HEK293 (cell line): ENCODE measurements around the gene C4orf50.
"Not testable (repeated sequence)": the region's sequence is repeated elsewhere in the genome, so short reads cannot be mapped to it uniquely, and the experiment has no call there.

Experiments
- CTCF ChIA-PET: fragments of 350-600 bp; formaldehyde crosslinking; extraction: SDS; loops from one replicate; lab custom pipeline; 2021; ENCODE audit warnings: antibody characterized with exemption; lab: Yijun Ruan, JAX
- POLR2A ChIA-PET: fragments of 300-600 bp; formaldehyde crosslinking; extraction: SDS; loops from one replicate; lab custom pipeline; 2020; ENCODE audit warnings: antibody characterized with exemption, inconsistent platforms; lab: Yijun Ruan, JAX
- H3K27ac ChIP-seq: fragments of 200-500 bp; sonication (Bioruptor generic); 2 replicates; pipeline ENCODE4 v1.5.1; 2014; ENCODE audit warnings: low read depth, low read length, control low read depth, inconsistent platforms; ENCODE audit errors: extremely low read depth
- H3K36me3 ChIP-seq, 2 experiments: fragments of 200-500 bp in 1 of 2; sonication (Bioruptor generic) in 1 of 2; 1 replicate in 1 of 2; 2 replicates in 1 of 2; pipeline ENCODE4 v1.5.1; 2014 to 2017; ENCODE audit warnings: inconsistent platforms in 2 of 2, low read length in 2 of 2; ENCODE audit not compliant: control insufficient read depth in 2 of 2, insufficient read depth in 1 of 2
- H3K4me1 ChIP-seq: fragments of 200-500 bp; sonication (Bioruptor generic); 2 replicates; pipeline ENCODE4 v1.5.1; 2014; ENCODE audit warnings: mild to moderate bottlenecking, low read length, inconsistent platforms; ENCODE audit not compliant: control insufficient read depth, insufficient read depth
- H3K4me3 ChIP-seq: 2 replicates; pipeline ENCODE4 v1.5.1; 2011; ENCODE audit warnings: low read depth, mild to moderate bottlenecking, control low read depth, low read length, moderate library complexity
- H3K9me3 ChIP-seq: fragments of 200-500 bp; sonication (Bioruptor generic); 2 replicates; pipeline ENCODE4 v1.5.1; 2014; ENCODE audit warnings: low read depth, low read length, inconsistent platforms; ENCODE audit not compliant: control insufficient read depth, insufficient read depth
- PRDM1 ChIP-seq: fragments of 450-650 bp; formaldehyde crosslinking; IDR thresholded peaks from 2 replicates; pipeline ENCODE4; 2016; ENCODE audit warnings: missing biosample characterization, missing genetic modification characterization
- PRDM2 ChIP-seq: fragments of 450-650 bp; formaldehyde crosslinking; IDR thresholded peaks from 2 replicates; pipeline ENCODE4 v1.5.1; 2016; ENCODE audit warnings: missing biosample characterization, missing genetic modification characterization, borderline replicate concordance
- REPIN1 ChIP-seq: fragments of 450-650 bp; formaldehyde crosslinking; IDR thresholded peaks from 2 replicates; pipeline ENCODE4 v1.5.1; 2017; ENCODE audit warnings: missing biosample characterization, missing genetic modification characterization, low read depth
- ZNF146 ChIP-seq: fragments of 450-650 bp; formaldehyde crosslinking; IDR thresholded peaks from 2 replicates; pipeline ENCODE4 v1.5.1; 2016; ENCODE audit warnings: missing biosample characterization, missing genetic modification characterization
- ZNF214 ChIP-seq: fragments of 450-650 bp; formaldehyde crosslinking; IDR thresholded peaks from 2 replicates; pipeline ENCODE4 v1.5.1; 2017; ENCODE audit warnings: missing biosample characterization, mild to moderate bottlenecking, missing genetic modification characterization, borderline replicate concordance
- ZNF324 ChIP-seq: fragments of 450-650 bp; formaldehyde crosslinking; IDR thresholded peaks from 2 replicates; pipeline ENCODE4 v1.5.1; 2016; ENCODE audit warnings: missing biosample characterization, missing genetic modification characterization
- ZNF423 ChIP-seq: fragments of 450-650 bp; formaldehyde crosslinking; IDR thresholded peaks from 2 replicates; pipeline ENCODE4 v1.5.1; 2016; ENCODE audit warnings: missing biosample characterization, missing genetic modification characterization
- ZNF433 ChIP-seq: fragments of 450-650 bp; formaldehyde crosslinking; IDR thresholded peaks from 2 replicates; pipeline ENCODE4 v1.5.1; 2016; ENCODE audit warnings: missing biosample characterization, missing genetic modification characterization, low read depth
- ZNF513 ChIP-seq: fragments of 450-650 bp; IDR thresholded peaks from 2 replicates; pipeline ENCODE4 v1.5.1; 2018; ENCODE audit warnings: missing biosample characterization, missing genetic modification characterization
- ZNF518A ChIP-seq: fragments of 450-650 bp; formaldehyde crosslinking; conservative IDR thresholded peaks from 2 replicates; pipeline ENCODE4 v1.5.1; 2016; ENCODE audit warnings: low read depth, missing biosample characterization, missing genetic modification characterization
- ZNF558 ChIP-seq: fragments of 450-650 bp; formaldehyde crosslinking; IDR thresholded peaks from 2 replicates; pipeline ENCODE4 v1.5.1; 2016; ENCODE audit warnings: missing biosample characterization, missing genetic modification characterization
- ZNF677 ChIP-seq: fragments of 450-650 bp; IDR thresholded peaks from 2 replicates; pipeline ENCODE4 v1.5.0; 2018; ENCODE audit warnings: missing biosample characterization, mild to moderate bottlenecking, missing genetic modification characterization, moderate library complexity
- ZSCAN30 ChIP-seq: fragments of 450-650 bp; IDR thresholded peaks from 2 replicates; pipeline ENCODE4 v1.5.1; 2018; ENCODE audit warnings: missing biosample characterization, mild to moderate bottlenecking, missing genetic modification characterization, moderate library complexity
- TF ChIP-seq, protein P1 (sequence below): fragments of 450-650 bp; formaldehyde crosslinking; IDR thresholded peaks from 2 replicates; pipeline ENCODE4 v1.5.0; 2017; ENCODE audit warnings: missing biosample characterization, missing genetic modification characterization, borderline replicate concordance

C4orf50 gene

GRCh38 chr4:5857199-5857598 is 161.0 kb downstream of the C4orf50 start (continued):
- TF ChIP-seq ZNF513 = peak; percentile 88
- TF ChIP-seq, protein P1, sequence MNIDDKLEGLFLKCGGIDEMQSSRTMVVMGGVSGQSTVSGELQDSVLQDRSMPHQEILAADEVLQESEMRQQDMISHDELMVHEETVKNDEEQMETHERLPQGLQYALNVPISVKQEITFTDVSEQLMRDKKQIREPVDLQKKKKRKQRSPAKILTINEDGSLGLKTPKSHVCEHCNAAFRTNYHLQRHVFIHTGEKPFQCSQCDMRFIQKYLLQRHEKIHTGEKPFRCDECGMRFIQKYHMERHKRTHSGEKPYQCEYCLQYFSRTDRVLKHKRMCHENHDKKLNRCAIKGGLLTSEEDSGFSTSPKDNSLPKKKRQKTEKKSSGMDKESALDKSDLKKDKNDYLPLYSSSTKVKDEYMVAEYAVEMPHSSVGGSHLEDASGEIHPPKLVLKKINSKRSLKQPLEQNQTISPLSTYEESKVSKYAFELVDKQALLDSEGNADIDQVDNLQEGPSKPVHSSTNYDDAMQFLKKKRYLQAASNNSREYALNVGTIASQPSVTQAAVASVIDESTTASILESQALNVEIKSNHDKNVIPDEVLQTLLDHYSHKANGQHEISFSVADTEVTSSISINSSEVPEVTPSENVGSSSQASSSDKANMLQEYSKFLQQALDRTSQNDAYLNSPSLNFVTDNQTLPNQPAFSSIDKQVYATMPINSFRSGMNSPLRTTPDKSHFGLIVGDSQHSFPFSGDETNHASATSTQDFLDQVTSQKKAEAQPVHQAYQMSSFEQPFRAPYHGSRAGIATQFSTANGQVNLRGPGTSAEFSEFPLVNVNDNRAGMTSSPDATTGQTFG (tag by site-specific recombination) = 0 out of 2 replicates have a peak, but pooled peaks have one; percentile 33

DNA sequence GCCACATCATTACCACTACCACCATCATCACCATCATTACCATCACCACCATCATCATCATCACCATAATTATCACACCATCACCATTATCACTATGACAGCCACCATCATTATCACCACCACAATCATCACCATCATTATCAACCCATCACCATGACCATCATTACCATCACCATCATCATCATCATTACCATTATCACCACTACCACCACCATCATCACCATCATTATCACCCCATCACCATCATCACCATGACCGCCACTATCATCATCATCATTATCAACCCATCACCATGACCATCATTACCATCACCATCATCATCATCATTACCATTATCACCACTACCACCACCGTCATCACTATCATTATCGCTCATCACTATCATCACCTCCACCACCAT is 161.9 kb downstream of the C4orf50 start:
- H3K4me3 ChIP-seq, H3K27ac ChIP-seq, POLR2A ChIA-PET, H3K36me3 ChIP-seq, H3K4me1 ChIP-seq, CTCF ChIA-PET, H3K9me3 ChIP-seq: not testable (repeated sequence)
- TF ChIP-seq ZNF513 (peak; percentile 88), ZNF146 (tag by site-specific recombination) (0 out of 2 replicates have a peak, but pooled peaks have one; percentile 3)

GRCh38 chr4:5854929-5855328 is 163.3 kb downstream of the C4orf50 start:
- Histone ChIP-seq H3K4me3 (no peak overlapping the region), H3K27ac (no peak overlapping the region), H3K4me1 (no peaks in the 10 kb centered on the region), H3K9me3 (no peaks in the 10 kb centered on the region), H3K36me3 (peaks cover 0 to 3% of the 10 kb centered on the region in 2 experiments; a peak in 1 of 3 replicates)
- CTCF ChIA-PET = no interaction called here
- POLR2A ChIA-PET = no interaction called here
- TF ChIP-seq ZNF423 = no peak
- no peak for TF ChIP-seq ZNF214 (tag by site-specific recombination)
- no peak for TF ChIP-seq ZNF558 (tag by site-specific recombination)
- TF ChIP-seq ZNF677 (tag by site-specific recombination) = no peak
- no peak for TF ChIP-seq PRDM1 (tag by site-specific recombination)
- no peak for TF ChIP-seq ZNF518A (tag by site-specific recombination)
- no peak for TF ChIP-seq ZNF433
- TF ChIP-seq ZSCAN30 (tag by site-specific recombination) = no peak
- no peak for TF ChIP-seq PRDM2
- no peak for TF ChIP-seq REPIN1
- no peak for TF ChIP-seq ZNF324 (tag by site-specific recombination)
